GM21825 (cell line): ENCODE results near the gene CISTR.
"Not testable (repeated sequence)": the region's sequence is repeated elsewhere in the genome, so short reads cannot be mapped to it uniquely, and the experiment has no call there.

Source experiments
- ATAC-seq: cut with Tn5 transposase; IDR thresholded peaks from one replicate; pipeline ENCODE4 v1.9.1; 2021; ENCODE audit warnings: mild to moderate bottlenecking, moderate library complexity; ENCODE audit not compliant: unreplicated experiment

CISTR gene

DNA sequence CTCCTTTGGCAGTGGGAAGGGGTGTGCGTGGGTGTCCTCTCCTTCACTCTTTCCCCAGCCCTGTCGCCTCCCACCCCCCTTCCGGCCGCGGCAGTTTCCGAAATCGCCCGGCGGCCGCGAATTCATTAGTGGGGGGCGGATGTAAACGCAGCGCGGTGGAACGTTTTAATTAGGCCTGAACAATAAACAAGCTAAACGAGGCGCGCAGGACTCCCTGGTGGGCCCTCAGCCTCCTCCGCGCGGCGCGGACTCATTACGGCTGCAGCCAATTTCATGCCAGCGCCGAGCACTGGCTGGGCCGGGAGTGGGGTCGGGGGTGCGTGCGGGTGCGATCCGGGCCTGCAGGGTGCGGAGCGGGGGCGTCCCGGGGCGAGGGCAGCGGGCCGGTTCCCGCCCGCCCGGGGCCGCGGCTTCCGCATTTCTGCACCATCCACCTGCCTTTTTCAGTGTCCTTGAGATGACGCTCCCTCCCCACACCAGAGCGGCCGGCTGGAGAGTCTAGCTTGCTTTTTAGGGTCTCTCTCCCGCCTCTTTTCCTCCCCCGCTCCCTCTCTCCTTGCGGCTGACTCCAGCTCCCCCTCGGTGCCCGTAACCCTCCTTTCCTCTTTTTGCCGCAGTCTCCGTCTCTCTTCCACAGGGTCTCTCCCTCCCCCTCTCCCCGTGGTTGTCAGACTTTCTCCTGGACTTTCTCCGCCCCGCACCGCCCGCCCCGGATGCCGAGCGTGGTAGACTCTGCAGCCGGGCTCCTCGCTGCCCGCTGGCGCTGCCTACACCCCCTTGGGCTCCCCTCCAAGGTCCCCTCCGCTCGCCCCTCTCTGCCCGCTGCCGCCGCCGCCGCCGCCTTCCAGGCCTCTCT lies at the start of gene CISTR:
TSS of gene CISTR (minus strand) at position 644 of the 856 bp plus-strand sequence.
- peak; percentile 26 for ATAC-seq

DNA sequence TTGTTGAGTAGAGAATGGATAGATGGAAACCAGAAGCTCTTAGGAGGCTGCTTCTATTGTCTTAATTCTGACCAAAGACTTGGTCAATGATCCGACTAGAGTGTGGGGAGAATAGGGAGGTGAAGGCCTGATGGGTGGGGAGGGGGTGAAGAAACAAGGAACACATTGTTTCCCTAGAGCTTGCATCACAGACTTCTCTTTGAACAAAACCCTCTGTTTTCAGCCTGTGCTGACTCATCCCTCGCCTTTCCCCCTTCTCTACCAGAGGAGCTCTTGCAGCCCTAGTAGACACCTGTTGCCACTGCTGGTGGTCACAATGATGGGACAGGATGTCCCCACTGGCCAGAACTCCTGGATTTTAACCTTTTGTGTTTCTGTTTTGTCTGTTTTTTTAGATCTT lies 46.8 kb upstream of the CISTR start:
- ATAC-seq: no peak

DNA sequence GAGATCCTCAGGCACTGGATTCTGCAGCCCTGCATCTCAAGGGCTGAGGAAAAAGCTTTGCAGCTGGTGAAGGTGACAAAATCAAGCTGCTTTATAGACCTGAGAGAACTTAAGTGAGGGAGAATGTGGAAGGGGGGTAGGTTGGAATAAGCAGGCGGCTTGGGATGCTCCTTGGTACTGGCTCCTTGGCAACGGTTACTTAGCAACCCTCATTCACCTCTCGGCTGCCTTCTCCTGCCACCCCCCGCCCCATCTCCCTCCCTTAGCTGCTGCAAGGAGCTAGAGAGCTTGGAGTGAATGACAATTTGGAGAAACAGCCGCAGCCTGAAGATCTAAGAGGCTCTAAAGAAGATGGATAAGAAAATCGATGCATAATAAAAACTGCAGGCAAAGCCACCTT lies 44.1 kb upstream of the CISTR start:
- ATAC-seq: no peak

DNA sequence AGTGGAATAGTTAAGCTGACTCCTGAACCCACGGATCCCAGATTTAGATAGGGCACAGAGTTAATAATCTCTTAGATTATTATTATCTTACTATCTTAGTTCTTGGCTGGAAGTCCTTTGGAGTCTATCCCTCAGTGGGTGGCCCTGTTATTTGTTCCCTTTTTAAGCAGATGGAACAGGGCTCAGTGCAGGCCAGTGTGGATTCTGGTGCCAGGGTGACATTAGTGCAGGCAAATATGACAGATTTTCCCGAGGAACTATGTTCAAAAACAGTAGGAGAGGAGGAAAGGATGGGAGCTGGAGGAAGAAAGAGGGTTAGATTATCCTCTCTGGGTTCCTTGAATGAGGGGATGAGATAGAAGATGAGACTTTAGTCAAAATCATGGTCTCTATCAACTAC lies 41.4 kb upstream of the CISTR start:
- no peak for ATAC-seq

DNA sequence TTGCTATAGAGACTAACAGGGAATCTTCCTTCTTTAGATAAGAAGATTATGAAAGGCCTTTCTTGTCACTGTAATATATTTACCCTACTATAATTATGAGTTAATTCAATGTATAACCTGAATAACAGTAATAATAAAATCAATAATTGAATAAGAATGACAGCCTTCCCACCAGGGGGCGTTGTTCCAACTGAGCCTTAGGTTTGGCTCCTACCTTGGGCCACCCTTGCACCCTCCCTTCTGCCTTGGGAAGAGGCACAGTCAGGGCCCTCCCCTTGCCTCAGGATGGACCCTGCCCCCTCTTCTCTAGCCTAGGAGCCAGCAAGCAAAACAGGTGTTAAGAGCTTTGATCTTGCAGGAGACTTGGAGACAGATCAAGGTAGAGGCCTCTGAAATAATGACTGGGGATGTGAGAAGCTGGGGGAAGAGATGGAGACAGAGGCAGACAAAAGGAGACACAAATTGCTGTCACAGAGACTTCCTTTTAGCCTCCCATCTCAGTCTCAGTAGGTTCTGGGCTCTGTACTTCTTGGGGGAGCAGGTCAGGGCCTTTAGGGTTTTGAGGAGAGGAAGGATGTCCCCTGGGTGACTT lies 40.1 kb upstream of the CISTR start:
- ATAC-seq: no peak

DNA sequence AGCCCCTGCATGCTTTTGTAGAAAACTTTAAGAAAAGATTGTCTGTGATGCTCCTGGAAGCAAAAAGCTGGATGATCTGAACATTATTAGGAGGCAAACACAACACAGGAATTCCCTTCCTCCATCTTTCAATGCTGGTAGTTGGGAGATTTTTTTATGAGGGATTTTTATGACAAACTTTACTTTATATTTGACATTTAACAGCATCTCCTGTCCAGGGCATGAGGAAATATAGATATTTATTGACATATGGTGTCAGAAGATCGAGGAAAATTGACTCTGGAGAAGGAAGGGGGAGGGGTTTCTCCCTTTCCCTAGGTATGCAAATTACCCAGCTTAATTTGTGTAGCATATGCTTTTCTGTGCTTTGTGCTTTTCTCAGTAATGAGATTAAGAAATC lies 37.8 kb upstream of the CISTR start:
- ATAC-seq: no peak

DNA sequence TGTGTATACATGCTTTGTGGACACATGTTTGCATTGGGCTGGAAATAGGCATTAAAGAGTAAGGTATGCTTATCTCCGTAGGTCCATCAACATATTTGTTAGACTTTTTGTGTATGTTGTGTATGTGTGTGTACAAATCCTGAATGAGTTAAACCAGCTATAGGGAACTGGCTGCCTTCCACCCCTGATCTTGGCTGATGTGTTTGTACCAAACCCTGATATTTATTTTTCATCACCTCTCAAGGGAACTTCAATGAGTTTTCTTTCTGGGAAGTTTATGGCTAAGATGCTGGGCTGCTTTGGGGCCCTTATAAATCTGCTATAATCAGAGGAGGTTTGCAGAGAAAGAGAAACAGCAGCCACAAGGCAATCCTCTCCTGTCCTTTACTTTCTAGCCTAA lies 37.1 kb upstream of the CISTR start:
- ATAC-seq: no peak

DNA sequence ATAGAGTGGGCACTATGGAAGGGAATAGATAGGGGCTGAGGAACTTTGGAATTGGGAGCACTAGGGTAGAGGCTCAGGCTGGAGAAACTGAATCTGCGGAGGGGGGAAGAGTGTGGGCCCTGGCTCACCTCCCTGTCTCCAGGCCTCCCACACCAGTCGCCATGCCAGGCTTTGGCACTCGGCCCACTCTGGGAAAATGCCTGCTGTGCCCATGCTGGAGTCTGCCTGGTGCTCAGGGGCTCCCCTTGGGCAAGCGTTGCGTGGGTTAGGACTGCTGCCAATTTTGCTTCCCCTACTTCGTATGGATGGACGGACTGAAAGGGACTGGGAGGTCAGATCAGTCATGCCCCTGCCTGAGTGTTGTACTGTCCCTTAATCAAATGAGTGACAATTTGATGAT lies 34.6 kb upstream of the CISTR start:
- no peak for ATAC-seq

DNA sequence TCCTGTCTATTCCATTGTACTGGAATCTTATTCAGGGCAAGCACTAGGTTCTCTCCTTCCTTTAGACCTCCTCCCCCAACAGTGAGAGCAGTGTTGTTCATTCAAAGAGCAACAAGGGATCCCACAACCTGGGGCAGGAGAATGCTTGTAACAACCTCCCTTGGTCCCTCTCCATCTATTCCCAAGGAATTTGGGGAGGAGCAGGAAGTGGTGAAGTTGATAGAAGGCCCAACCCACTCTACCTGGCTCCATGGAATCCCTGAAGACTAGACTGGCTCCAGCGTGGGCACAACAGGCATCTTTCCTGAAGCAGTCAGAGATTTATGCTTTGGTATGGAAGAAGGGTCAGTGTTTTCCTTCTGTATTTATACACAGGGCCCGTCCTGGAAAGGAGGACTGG lies 33.4 kb upstream of the CISTR start:
- no peak for ATAC-seq

DNA sequence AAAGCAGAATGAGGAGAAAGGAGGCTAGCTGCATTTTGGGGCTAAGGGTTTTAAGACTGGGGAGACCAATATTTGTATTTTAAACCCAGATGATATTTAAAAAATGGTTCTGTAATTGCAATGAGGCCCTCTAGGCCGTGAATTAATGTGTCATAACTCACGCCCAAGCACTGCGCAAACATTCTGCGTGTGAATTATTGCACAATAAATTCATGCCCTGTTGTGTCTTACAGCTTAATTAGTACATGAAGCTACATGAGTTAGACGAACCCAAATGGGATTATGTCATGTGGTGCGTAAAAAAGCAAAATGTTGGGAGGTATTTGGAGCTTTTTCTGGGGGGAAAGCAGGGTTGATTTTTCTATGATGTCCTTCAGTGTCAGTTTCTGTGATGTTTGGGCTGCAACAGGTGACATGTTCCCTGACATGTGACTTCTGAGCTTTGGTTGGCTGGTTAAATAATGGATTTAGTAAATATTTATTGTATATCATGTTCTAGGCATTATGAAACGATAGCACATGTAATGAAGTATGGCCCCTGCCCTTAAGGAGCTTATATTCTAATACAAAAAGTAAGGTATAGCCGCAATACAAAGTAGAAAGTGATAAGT lies 30.4 kb upstream of the CISTR start:
- ATAC-seq: no peak

DNA sequence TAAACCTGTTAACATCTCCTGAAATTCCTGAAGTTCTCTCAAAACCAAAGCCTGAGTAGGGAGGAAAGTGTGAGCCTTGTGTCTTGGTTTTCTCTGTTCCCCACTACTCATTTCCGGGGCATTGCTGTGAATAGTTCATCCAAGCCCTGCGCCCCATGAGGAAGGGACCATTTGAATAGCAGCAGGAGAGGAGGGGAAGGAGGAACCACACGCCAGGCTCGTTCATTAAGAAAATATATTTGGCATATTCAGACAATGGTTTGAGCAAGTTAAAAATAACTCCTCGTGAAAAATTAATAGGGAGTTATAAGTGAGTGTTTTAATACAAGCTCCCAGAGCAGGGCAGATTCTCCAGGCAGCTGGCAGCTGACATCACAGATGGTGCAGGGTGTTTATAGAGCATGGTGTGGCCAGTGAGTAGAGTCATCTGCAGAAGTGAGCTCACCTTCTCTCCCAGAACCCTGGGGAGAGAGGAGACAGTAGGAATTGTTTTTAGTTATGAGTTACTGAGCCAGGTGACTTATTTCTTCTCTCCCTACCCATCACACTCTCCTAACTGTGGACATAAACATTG lies 29.5 kb upstream of the CISTR start:
- ATAC-seq: no peak

DNA sequence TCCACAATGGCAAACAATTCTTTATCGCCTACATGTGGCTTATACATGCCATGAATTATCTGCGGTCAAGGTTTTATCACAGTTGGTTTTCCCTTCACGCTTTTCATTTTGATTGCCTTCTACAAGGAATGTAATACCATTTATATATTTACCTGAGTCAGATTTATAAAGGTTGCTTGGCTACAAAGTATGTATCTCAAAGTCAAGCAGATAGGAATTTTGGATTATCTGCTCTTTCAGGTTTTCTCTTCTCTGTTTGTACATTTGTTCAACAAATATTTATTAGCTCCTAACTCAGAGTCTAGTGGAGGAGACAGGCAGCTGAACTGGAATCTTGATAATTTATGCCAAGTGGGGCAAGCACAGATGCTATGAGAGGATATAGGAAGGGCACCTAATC lies 28.5 kb upstream of the CISTR start:
- ATAC-seq: no peak

DNA sequence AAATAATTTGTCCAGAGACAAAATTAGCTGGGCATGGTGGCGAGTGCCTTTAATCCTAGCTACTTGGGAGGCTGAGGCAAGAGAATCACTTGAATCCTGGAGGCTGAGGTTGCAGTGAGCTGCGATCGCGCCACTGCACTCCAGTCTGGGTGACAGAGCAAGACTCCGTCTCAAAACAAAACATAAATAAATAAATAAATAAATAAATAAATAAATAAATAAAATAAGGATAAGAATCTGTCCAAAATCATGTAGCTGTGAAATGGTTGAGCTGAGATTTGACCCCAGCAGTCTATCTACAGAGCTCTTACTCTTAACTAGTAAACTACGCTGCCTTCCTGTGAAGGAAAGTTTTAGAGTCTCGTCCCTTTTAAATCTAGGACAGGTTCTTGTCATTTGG lies 27.9 kb upstream of the CISTR start:
- ATAC-seq: not testable (repeated sequence)

DNA sequence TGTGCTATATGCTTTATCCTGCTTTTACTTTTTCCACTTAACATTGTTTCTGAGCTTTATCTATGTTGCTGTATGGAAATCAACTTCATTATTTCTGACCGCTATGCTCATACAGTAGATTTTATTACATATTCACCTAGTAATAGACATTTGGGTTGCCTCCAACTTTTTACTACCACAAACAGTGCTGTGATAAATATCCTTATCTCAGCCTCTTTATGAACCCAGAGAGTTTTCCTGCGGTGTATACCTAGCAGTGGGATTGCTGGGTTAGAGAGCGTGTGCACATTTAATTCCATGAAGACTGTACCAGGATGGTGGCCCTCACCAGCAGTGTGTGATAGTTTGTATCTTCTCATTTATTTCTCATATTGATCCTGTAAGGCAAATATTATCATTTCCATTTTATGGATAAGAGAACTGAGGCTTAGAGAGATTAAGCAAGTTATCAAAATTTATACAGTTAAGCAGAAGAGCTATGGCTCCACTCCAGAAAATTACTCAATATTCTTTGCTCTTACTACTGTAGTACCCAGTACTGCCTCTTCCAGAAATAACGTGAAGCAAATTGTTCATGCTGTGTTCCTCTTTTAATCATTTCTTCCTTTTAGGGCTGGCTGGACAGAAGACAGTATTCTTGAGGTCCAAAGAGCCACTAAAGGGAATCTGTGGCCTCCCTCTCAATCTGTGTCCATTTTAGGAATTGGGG lies 26.3 kb upstream of the CISTR start:
- no peak for ATAC-seq

DNA sequence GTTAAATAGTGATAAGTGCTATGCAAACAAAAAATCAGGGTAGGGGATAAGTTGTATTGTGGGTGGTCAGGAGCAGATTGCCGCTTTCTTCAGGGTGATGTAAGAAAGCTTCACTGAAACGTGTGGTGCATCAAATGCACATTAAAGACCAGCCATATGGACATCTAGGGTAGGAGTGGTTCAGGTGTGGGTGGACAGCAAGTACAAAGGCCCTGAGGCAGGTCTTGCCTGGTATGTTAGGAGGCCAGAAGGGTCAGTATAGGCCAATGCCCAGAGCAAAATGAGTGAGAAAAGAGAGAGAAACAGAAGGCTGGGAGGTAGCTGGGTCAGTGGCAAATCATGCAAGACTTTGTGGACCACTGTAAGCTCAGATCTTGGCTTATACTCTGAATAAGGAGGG lies 25.6 kb upstream of the CISTR start:
- ATAC-seq: no peak

DNA sequence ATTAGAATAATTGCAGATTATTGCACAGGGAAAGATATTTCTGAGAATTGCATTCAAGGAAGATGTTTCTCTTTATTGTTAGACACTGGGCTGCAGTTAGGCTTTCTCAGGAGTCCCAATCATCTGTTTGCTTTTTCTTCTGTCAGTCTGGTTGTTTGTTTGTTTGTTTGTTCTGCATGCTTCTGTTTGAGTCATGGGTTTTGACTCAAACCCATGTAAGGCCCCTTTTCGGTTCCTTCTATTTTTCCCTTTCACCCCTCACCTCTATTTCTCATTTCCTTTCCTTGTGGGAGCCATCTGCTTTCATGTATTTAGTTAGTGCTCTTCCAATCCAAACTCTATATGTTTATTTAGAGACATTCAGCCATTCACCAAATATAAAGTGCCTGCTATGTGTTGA lies 25.1 kb upstream of the CISTR start:
- ATAC-seq: no peak

DNA sequence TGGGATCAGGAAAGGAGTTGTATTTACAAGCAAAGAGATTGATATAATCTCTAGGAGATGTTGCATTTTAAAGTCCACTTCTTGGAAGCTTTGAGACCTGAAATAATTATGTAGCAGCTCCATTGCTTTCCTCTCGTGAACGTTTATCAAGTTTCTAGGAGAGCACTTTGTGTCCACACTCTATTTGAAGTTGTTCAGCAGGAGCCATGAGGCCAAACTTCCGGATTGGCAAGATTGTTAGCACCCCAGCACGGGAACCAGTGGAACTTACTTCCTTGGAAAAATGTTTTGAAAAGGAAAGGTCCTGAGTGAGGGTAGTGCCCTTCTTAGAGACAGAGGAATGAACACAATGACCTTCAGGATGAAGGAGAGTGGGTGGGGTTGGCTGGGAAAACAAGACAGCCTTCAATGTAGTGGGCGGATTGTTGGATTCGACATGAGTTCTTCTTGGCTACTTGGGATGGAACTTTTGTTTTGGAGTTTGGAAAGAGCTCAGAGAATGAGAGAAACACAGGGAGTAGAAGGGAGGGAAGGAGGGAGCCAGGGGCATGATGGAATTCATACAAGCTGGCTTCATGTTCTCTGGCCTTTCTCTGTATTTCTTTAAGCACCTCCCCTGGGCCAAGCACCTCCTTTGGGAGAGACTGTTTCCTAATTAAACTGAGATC lies 23.8 kb upstream of the CISTR start:
- ATAC-seq: no peak

DNA sequence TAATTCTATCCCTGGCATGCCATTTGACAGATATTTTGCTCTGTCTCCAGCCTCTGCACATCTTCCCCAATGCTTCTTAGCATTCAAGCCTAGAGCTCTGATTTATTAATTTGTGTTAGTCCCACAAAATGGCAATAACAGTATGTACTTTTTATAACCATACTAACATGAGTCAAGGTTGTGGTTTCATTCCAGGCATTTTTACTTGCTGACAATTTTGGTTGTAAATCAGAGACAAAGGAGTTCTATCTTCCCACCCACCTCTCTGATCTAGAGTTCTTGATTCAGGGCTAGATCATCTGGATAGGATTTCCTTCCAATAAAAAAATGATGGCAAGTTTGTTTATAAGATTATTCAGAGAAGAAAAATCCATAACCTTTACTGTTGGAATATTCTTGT lies 18.5 kb upstream of the CISTR start:
- ATAC-seq: no peak

DNA sequence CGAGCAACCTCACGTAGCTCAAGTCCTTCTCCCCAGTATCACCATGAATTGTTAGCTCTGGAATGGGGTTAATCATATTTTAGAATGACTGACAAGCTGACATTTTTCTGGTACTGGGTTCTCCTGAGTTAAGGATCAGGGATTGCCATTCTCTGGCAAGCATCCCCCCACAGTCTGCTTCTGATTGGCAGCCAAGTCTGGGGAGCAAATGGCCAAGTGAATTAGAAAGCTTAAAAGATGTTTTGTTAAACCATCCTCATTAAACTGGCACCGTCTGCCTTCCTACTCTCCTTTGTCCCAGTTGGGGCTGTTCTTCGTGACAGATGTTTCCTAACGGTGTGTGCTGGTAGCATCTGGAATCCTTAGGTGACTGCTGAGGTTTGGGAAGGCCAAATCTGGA lies 17.2 kb upstream of the CISTR start:
- no peak for ATAC-seq

DNA sequence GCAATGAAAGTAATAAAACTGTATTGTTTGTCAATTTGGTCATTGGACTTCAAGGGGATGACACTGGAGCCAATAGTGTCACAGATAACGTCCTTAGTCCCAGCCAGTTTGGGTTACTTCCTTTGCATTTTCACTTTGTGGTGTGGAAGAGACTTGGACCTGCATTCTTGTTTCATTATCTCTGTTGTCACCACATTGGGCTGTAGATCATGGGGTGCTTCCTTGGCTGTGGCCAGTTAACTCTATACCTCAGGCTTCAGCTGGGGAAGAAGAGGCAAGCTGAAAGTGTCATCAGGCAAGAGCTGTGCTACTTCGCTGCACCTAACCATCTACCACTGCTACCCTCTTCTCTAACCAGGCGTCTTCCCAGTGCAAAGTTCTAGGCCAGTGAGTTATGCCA lies 15.1 kb upstream of the CISTR start:
- ATAC-seq: no peak

DNA sequence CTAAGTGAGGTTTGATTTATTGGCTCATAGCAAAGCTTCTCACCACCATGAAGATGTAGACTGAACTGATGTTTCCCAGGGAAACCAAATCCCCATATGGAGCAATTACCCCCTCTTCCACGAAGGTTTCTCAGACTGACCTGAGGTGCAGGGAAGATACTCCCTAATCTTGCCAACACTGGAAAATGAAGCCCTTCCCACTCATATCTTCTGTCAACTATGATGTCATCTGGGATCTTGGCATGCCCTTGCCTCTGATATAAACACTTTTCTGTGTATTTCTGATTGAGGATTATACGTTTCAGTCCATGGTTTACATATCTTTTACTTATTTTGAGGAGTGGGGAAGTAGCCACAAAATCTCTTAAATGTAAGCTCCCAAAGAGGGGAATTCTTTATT lies 14.1 kb upstream of the CISTR start:
- ATAC-seq: no peak
